DOHH2 (cell line): ENCODE results near the gene RPH3AL.

ENCODE experiments used
- H3F3A ChIP-seq: fragments of 200-600 bp; sonication (generic), shearing (Covaris generic); 2 replicates; pipeline ENCODE4 v1.6.0; 2016; ENCODE audit warnings: antibody characterized with exemption, mild to moderate bottlenecking; ENCODE audit not compliant: control insufficient read depth, insufficient read depth
- H3K27ac ChIP-seq: fragments of 200-600 bp; sonication (generic); 2 replicates; pipeline ENCODE4 v1.5.1; 2014; ENCODE audit warnings: low read depth, mild to moderate bottlenecking, low read length, moderate library complexity
- H3K27me3 ChIP-seq: fragments of 200-600 bp; sonication (generic); 2 replicates; pipeline ENCODE4 v1.6.1; 2014; ENCODE audit warnings: mild to moderate bottlenecking, low read length, mixed read lengths; ENCODE audit not compliant: control insufficient read depth
- H3K36me3 ChIP-seq: fragments of 200-600 bp; sonication (generic); 2 replicates; pipeline ENCODE4 v1.6.1; 2014; ENCODE audit warnings: mild to moderate bottlenecking, low read length, moderate library complexity, mixed read lengths; ENCODE audit not compliant: control insufficient read depth
- H3K4me1 ChIP-seq: fragments of 200-600 bp; sonication (generic); 2 replicates; pipeline ENCODE4 v1.6.1; 2014; ENCODE audit warnings: mild to moderate bottlenecking, low read length, mixed read lengths; ENCODE audit not compliant: control insufficient read depth
- H3K4me2 ChIP-seq: fragments of 200-600 bp; sonication (generic); 2 replicates; pipeline ENCODE4 v1.6.0; 2014; ENCODE audit warnings: mild to moderate bottlenecking, low read length, moderate library complexity
- H3K4me3 ChIP-seq: fragments of 200-600 bp; sonication (generic); 2 replicates; pipeline ENCODE4 v1.5.1; 2014; ENCODE audit warnings: mild to moderate bottlenecking, low read length, mixed read lengths
- H3K79me2 ChIP-seq: fragments of 200-600 bp; sonication (generic); 2 replicates; pipeline ENCODE4 v1.6.1; 2014; ENCODE audit warnings: mild to moderate bottlenecking, low read length, mixed read lengths; ENCODE audit not compliant: control insufficient read depth
- H3K9me2 ChIP-seq: fragments of 200-600 bp; sonication (generic); replicated peaks from 2 replicates; pipeline ENCODE4 v1.6.1; 2014; ENCODE audit warnings: mild to moderate bottlenecking, low read length, mixed read lengths; ENCODE audit not compliant: control insufficient read depth
- H3K9me3 ChIP-seq: fragments of 200-600 bp; sonication (generic); 2 replicates; pipeline ENCODE4 v1.6.1; 2014; ENCODE audit warnings: antibody characterized with exemption, low read length, mixed read lengths; ENCODE audit not compliant: control insufficient read depth, insufficient read depth
- H4K20me1 ChIP-seq: fragments of 200-600 bp; sonication (generic); 2 replicates; pipeline ENCODE4 v1.6.0; 2014; ENCODE audit warnings: low read depth, mild to moderate bottlenecking, antibody characterized with exemption, low read length, moderate library complexity; ENCODE audit not compliant: control insufficient read depth, insufficient read depth
- CTCF ChIP-seq: fragments of 200-600 bp; sonication (generic); IDR thresholded peaks from one replicate; pipeline ENCODE4 v1.5.1; 2014; ENCODE audit warnings: antibody characterized with exemption, mild to moderate bottlenecking, low read depth, low read length; ENCODE audit not compliant: poor library complexity, severe bottlenecking
- EZH2phosphoT487 ChIP-seq: fragments of 200-600 bp; sonication (generic); IDR thresholded peaks from 2 replicates; pipeline ENCODE4 v1.6.1; 2017; ENCODE audit warnings: borderline replicate concordance, mild to moderate bottlenecking, antibody characterized with exemption, low read length, moderate library complexity, mixed read lengths

Gene RPH3AL

DNA sequence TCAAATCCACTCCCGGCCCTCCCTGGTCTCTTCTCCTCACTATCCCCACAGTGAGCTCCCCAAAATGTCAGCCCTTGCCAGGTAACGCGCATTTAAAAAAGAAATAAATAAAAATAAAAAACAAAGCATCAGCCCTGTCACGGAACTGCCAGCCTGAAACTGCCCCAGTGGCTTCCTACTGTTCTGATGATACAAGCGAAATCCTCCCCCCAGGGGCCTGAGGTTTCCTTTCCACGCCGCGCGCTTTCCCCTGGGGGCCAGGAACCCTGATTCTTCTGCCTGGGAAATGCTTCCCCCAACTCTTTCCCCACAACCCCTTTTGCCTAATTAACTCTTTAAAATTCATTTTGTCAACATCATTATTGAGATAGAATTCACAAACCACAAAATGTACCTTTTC is 12.2 kb upstream of the RPH3AL start:
- H3K79me2 ChIP-seq, result no peaks in the 10 kb centered on the region
- H3K27ac ChIP-seq, result no peak overlapping the region
- no peaks in the 10 kb centered on the region for H3K27me3 ChIP-seq
- H3K9me3 ChIP-seq, result no peaks in the 10 kb centered on the region
- no peaks in the 10 kb centered on the region for H3K9me2 ChIP-seq
- H3K36me3 ChIP-seq, result no peaks in the 10 kb centered on the region
- H3K4me3 ChIP-seq, result no peak overlapping the region
- TF ChIP-seq CTCF (no peak), EZH2phosphoT487 (no peak)
- H3F3A ChIP-seq, result no peaks in the 10 kb centered on the region
- no peak overlapping the region for H3K4me2 ChIP-seq
- H4K20me1 ChIP-seq, result no peaks in the 10 kb centered on the region
- no peaks in the 10 kb centered on the region; the same call in 1 of the 2 replicates for H3K4me1 ChIP-seq

- no peaks in the 10 kb centered on the region for H3K79me2 ChIP-seq
- no peaks in the 10 kb centered on the region for H3K9me2 ChIP-seq
- H3K4me2 ChIP-seq, result no peak overlapping the region
- no peaks in the 10 kb centered on the region for H3K27me3 ChIP-seq
- no peaks in the 10 kb centered on the region; the same call in 1 of the 2 replicates for H3K4me1 ChIP-seq
- TF ChIP-seq CTCF (no peak), EZH2phosphoT487 (no peak)
- no peak overlapping the region for H3K4me3 ChIP-seq
- H3F3A ChIP-seq, result no peaks in the 10 kb centered on the region
- H3K9me3 ChIP-seq, result no peaks in the 10 kb centered on the region
- H3K36me3 ChIP-seq, result no peaks in the 10 kb centered on the region
- no peak overlapping the region for H3K27ac ChIP-seq
- no peaks in the 10 kb centered on the region for H4K20me1 ChIP-seq
Measured at GRCh38 chr17:364308-364707, 11.7 kb upstream of the RPH3AL start.

GRCh38 chr17:362721-363120 is 10.1 kb upstream of the RPH3AL start:
- Histone ChIP-seq H3K36me3 (no peaks in the 10 kb centered on the region), H3K79me2 (no peaks in the 10 kb centered on the region), H3K27me3 (no peaks in the 10 kb centered on the region), H3K4me3 (no peak overlapping the region), H3K4me1 (no peaks in the 10 kb centered on the region; the same call in 1 of the 2 replicates), H3K4me2 (no peak overlapping the region), H3K9me3 (peaks cover 3% of the 10 kb centered on the region; the same call in 1 of the 2 replicates), H3K9me2 (no peaks in the 10 kb centered on the region), H3F3A (no peaks in the 10 kb centered on the region), H4K20me1 (no peaks in the 10 kb centered on the region), H3K27ac (no peak overlapping the region)
- TF ChIP-seq CTCF (no peak), EZH2phosphoT487 (no peak)
